Effector CD8-positive, alpha-beta T cell (primary cell): Measurements from ENCODE around the gene SUGP2.

Experiments
- DNase-seq: peaks from one replicate; lab custom pipeline; 2025; lab: John Stamatoyannopoulos, UW

SUGP2 gene

DNA sequence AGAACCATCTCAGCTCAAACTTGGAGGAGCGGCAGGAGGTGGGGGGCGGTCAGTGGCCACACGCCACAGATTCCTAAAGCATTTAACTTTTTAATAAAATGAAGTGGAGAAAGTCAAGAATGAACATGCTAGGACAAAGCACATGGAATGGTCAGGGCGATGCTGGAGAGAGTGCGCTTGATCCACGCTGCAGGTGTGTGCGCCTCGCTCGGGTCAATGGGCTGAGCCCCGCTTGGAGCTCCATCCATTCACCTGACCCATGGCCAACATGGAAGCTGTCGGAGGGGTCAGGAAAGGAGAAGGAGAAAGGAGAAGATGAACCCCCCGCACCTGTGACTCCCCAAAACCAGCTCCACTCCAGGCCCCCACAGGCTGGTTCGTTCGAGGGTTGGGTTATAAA, 41.8 kb downstream of the SUGP2 start:
- DNase-seq: no peak

DNA sequence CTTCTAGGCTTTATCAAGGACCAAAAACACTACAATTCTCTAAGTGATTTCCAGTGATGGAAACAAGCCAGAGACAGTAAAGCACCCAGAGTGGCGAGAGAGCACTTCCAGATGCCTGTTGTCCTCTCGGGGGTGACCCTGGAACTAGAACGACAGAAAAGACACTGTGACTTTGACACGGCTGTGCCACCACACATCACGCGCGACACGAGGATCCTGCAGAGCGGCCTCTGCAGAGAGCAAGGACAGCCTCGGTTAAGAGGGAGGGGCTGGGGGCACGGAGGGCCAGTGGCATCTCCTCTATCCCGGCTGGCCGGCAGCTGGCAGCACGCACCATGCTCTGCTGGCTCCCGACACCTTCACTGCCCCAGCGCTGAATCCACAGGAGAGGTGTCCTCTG, 42.3 kb downstream of the SUGP2 start:
- no peak for DNase-seq

DNA sequence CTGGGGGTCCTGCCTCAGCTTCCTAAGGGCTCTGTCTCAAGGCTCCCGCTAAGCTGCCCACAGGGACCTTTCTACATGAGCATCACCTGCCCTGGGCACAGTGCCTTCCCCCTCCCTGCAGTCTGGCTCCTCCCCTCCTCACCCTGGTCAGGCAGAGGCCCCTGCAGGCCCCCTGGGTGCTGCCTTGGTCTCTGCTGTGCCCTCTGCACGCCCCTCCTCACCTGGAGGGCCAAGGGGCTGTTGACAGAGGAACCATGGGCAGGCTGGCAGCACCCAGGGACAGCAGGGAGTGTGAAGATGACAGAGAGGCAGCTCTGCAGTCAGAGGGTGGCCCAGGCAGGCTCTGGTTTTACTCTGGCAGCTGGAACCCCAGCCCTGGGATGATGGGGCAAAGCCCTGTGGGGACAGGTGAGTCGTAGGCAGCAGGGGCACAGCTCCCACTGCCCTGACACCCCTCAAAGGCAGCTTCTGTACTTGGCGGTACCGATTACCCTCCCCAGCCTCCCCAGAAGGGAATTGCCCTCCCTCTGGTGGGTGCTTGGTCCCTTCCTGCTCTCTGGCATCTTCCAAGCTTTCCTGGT, 43.1 kb downstream of the SUGP2 start:
- no peak for DNase-seq

DNA sequence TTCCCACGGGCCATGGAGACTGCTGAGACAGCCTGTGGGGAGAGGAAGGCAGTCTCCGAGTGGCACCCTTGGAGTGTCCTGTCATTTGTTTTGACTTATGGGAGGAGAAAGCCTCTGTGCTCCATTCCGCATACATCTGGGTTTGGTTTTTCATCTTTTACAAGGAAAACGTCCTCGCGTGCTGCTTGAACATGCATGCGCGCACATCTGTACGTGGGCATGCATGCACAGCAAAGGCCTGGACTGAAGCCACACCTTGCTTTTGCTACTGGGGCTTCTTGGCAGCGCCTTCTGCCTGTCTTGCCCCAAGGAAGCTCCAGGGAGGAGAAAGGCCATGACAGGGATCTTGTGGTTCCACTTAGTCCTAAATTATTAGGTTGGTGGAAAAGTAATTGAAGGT, 44.0 kb downstream of the SUGP2 start:
- no peak for DNase-seq

DNA sequence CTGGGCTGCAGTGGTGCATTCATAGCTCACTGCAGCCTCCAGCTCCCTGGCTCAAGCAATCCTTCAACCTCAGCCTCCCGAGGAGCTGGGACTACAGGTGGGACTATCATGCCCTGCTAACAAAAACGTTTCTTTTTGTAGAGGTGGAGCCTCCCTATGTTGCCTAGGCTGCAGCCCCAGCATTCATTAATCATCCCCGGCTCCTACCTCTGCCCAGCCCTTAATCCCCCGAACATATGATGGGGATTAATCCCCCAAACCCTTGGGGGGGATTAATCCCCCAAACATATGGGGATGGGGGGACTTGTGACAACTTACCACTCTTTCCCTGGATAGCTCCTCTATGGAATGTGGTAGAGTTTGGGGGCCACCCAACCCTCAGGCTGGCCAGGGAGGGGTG, 45.9 kb downstream of the SUGP2 start:
- DNase-seq: no peak

DNA sequence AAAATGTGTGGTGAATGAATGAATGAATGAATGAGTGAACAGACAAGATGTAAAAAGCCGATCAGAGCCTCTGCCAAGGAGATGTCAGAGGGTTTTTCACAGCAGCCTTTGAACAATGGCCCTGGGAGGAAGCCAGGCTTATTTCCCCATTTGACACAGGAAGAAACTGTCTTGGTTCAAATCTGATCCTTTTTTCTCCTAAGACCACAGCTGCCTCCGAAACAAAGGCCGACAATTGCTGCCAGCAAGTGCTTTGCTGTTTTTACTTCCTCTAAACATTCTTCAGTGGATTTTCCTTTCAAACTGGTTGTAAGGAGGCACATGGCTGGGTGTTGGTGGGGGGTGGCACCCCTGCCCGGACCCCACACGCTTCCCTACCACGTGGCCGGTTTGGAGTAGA, 48.1 kb downstream of the SUGP2 start:
- DNase-seq: no peak

DNA sequence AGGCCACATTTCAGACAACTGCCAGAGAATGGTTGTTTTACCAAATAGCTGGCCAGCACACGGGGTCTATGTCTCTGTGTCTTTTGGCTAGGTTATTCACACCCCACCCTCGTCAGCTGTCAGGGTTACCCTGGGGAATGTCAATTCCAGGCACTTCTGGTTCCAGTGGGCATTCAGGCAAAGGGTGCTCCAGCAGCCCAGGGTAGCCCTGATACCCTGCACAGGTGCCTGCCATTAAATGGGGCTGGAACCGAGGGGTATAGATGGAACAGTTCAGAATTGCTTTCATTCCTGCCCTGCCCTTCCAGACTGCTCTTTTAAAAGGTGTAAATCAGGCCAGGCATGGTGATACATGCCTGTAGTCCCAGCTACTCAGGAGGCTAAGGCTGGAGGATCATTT, 49.1 kb downstream of the SUGP2 start:
- DNase-seq: no peak

DNA sequence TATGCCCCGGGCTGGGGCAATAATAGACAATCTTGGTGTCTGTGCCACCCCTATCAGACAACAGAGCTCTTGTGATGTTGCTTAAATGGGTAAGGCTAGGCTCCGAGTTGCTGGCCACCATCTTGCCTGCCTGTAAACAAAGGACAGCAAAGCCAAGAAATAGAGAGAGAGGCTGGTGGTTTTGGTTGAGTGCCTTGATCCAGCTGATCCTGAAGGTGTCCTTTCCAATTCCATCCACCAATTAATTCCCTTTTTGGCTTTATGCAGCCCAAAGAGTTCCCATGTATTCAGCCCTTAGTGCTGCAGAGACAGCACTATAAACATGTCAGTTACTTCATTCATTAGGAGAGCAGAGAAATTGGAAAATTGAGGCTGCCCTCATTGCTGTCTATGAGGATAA, 50.6 kb downstream of the SUGP2 start:
- DNase-seq: no peak

DNA sequence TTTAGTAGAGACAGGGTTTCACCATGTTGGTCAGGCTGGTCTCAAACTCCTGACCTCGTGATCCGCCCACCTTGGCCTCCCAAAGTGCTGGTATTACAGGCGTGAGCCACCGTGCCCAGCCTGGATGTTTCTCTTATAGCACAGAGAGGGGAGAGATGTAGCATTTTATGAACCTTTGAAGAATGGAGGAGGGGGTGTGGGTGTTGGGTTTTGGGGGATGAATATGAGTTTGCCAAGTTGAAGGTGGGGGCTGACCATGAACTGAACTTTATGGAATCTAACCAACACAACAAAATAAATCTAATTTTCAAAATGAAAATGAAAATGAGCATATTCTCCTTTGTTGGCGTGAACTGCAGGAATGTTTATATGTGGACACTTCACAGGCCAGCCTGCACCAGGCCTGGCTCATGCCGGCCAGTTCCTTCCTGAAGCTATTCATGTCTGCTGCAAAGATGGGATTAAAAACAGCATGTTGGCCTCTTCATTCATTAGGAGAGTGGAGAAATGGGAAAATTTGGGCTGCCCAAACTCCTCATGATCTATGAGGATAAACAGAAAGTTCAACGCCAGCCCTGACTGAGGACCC, 52.8 kb downstream of the SUGP2 start:
- no peak for DNase-seq

DNA sequence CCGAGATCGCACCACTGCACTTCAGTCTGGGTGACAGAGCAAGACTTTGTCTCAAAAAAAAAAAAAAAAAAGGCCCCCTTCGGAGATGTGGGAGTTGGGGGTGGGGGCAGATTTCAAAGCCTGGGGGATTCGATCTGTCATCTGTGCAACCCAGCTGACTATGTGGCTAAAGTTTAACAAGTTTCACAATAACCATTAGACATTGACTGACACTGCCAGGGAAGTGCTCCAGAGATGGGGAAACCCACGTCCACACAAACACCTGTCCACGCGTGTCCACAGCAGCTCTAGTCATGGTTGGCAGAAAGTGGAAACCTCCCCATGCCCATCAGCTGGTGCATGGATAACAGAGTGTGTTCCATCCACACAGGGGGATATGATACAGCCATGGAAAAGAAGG, 54.7 kb downstream of the SUGP2 start:
- no peak for DNase-seq

DNA sequence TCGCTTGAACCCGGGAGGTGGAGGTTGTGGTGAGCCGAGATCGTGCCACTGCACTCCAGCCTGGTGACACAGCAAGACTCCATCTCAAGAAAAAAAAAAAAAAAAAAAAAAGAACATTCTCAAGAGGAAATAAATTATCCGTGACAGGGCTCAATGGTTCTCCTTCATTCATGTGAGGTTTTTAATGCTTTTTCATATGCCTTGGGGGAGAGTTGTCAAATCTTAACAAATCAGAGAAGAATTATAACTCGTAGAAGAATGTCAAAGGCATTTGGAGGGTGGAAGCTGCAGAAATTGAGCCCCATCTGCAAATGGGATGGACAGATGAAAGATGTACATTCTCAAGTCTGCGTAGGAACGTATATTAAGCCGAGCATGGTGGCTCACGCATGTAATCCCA, 57.4 kb downstream of the SUGP2 start:
- no peak for DNase-seq

DNA sequence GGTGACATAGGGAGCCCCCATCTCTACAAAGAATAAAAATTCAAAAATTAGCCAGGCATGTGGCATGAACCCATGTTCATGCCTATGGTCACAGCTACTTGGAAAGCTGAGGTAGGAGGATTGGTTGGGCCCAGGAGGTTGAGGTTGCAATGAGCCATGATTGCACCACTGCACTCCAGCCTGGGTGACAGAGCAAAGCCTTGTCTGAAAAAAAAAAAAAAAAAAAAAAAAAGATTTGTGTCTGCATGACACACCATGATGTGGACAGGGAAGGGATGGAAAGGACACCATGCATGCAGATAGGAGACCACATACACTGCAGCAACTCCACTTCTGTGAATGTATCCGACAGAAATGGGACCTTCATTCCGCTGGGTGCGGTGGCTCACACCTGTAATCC, 58.3 kb downstream of the SUGP2 start:
- no peak for DNase-seq

DNA sequence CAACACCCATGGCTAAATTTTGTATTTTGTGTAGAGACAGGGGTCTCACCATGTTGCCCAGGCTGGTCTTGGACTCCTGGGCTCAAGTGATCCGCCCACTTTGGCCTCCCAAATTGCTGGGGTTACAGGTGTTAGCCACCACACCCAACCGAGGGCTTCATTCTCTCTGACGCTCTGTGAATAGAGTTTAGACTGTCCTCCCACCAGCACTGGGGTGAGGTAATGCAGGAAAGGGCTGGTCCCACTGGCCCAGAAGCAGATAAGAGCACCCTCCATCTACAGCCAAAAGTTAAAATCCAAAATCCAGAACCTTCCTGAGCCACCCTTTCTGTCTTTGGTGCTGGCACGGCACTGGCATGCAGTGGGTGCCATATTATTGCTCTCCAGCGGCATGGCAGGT, 60.5 kb downstream of the SUGP2 start:
- no peak for DNase-seq

DNA sequence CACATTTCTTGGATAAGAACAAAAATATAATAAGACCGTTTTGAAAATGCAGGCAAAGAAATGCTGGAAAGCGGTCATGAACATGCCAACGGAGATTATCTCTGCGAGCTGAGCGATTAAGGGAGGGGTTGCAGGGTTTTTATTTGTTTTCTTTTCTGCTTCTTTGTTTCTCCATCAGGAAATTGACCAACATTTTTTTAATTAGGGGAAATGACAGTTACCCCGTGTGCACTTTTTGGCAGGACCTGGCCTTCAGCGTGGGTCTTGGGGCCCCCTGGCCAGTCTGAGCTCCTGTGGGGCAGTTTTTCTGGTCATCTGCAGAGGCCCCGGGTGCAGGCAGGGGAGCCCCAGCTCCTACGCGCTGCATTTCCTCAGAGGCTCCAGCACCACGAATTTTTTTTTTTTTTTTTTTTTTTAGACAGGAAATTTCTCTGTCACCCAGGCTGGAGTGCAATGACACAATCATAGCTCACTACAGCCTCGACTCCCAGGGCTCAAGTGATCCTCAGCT, 61.0 kb downstream of the SUGP2 start:
- DNase-seq: no peak

DNA sequence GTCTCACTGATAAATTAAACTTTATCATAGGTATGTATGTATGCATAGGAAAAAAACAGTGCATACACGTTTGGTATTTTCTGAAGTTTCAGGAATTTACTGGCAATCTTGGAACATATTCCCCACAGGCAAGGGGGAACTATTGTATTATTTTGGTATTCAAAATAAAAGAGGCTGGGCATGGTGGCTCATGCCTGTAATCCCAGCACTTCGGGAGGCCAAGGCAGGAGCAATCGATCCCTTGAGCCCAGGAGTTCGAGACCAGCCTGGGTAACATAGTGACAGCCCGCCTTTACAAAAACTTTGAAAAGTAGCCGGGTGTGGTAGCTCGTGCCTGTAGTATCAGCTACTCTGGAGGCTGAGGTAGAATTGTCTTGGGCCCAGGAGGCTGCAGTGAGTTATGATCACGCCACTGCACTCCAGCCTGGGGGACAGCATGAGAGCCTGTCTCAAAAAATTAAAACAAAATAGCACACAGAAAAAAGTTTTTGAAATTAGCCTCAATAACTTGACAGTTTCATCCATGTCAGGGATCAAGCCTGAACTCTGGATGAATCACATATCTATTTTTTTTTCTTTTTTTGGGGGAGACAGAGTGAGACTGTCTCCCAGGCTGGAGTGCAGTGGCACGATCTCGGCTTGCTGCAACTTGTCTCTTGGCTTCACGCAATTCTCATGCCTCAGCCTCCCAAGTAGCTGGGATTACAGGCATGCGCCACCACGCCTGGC, 63.2 kb downstream of the SUGP2 start:
- no peak for DNase-seq

DNA sequence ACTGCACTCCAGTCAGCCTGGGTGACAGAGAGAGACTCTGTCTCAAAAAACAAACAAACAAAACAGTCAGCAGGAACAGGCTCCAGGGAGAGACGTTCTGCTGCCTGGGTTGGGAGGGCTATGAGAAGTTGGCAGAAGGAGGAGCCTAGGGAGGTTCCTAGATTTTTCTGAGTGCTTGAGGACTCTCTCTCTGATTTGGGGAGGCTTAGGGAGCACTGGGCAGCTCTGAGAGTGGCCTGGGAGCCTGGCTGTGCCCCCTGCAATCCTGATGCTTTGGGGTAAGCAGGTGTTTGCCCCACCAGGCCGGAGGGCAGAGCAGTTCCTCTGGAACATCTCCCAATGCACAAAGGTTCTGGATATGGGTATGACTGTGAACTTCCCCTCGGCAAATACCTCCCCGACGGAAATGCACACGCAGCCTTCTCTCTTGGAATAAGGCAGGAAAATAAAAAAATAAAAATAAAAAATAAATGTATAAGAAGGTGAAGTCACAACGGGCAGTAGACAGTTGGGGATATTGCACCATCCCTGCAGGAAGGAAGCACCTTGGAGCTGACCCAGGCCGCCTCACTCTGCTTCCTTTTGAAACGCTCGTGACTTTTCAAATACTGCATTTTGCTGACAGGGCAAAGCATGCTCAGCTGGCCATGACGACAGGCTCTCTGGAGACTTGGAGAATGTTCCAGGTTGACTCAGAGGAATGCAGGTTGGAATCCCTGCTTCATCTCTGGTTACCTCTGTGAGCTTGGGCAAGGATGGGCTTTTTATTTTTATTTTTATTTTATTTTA, 65.8 kb downstream of the SUGP2 start:
- no peak for DNase-seq

DNA sequence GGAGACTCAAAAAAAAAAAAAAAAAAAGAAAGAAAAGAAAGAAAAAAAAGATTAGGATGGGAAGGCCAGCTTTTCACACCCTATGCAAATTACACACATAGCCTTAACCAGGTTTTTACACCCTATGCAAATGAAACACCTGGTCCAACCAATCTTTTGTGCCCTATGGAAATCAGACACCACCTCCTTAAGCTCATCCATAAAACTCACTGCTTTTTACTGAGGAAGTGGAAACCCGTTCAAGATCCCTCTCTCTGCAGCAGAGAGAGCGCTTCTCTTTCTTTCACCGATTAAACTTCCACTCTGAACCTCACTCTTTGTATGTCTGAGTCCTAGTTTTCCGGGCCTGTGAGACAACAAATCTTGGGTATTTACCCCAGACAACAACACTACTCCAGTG, 67.0 kb downstream of the SUGP2 start:
- no peak for DNase-seq

DNA sequence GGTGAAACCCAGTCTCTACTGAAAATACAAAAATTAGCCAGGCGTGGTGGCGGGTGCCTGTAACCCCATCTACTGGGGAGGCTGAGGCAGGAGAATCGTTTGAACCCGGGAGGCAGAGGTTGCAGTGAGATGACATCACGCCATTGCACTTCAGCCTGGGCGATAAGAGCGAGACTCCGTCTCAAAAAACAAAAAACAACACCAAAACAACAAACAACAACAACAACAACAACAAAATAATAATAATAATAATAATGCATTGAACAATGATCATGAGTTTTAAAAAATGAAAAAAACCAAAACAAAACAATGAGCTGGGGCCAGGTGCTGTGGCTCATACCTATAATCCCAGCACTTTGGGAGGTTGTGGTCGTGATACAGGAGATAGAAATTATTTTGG, 69.2 kb downstream of the SUGP2 start:
- DNase-seq: no peak

DNA sequence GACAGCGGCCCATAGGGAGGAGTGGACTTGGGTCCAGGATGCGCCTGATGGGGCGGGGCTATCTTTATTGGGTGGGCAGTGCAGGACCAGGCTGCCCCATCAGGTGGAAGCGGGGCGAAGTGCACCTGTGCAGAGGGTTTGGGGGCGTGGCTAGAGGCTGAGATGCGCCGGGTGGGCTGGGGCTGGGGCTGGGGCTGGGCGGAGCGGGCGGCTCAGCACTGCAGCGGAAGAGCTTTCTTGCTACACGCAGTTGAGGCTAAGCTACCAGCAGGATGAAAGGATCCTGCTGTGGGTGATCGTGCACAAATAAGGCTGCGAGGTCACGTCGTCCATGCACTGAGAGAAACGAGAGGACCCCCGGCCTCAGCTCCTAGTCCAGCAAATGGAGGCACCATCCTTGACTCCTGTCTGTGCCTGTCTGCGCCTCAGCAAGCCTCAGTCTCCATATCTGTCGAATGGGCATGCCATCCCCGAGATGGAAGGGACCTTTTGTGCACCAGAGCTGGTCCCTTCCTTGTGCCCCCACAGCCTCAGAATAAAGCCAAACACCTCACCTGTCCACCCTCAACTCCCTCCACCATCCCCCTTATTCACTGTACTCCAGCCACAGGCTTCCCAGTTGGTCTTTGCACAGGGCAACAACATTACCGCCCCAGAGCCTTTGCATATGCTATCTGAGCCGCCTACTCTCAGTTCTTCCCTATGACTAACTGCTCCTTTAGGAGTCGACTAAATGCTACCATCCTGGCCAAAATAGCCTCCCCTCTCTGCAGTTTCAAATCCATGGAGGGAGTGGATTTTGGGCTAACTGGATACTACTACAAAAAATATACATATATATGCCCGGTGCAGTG, 71.3 kb downstream of the SUGP2 start:
- DNase-seq: no peak

DNA sequence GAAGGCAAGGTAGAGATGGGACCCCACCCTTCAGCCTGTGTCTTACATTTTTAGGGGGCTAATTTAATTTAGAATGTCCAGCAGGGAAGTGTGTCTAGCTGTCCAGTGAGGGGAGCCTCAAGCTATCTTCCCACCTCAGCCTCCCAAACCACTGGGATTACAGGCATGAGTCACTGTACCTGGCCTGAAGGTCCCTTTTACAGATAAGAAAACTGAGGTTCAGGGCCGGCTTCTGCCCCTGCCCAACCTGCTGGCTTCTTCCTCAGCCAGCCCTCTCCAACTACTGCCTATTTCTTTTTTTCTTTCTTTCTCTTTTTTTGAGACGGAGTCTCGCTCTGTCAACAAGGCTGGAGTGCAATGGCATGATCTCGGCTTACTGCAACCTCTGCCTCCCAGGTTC, 72.9 kb downstream of the SUGP2 start:
- no peak for DNase-seq

DNA sequence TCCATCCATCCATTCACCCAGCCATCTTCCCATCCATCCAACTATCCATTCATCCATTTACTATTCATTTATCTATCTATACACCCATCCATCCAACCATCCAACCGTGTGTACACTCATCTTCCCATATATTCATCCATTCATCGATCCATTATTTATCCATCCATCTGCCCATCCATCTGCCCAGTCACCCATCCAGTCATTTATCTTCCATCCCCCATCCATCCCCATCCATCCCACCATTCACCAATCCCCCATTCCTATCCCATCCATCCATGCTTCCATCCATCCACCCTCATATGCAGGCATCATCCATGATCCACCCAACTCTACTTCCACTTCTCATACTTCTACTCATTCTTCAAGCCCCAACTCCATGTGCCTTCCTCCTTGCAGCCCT, 78.3 kb downstream of the SUGP2 start:
- DNase-seq: no peak

DNA sequence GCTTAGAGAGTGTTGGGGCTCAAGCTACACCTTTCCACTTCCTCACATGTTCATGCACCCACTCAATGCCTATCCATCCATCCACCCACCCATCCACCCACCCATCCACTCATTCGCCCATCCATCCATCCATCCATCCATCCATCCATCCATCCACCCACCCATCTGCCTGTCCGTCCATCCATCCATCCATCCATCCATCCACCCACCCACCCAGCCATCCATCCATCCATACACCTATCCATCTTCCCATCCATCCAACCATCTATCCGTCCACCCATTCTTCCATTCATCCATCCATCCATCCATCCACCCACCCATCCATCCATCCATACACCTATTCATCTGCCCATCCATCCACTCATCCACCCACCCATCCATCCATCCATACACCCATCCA, 79.2 kb downstream of the SUGP2 start:
- no peak for DNase-seq
